GM19043 (cell line): Measurements from ENCODE around the gene FBL.
"Not testable (repeated sequence)": the region's sequence is repeated elsewhere in the genome, so short reads cannot be mapped to it uniquely, and the experiment has no call there.

ENCODE experiments used
- ATAC-seq: cut with Tn5 transposase; IDR thresholded peaks from one replicate; pipeline ENCODE4 v1.9.1; 2021; ENCODE audit warnings: low read depth; ENCODE audit not compliant: unreplicated experiment

FBL gene

DNA sequence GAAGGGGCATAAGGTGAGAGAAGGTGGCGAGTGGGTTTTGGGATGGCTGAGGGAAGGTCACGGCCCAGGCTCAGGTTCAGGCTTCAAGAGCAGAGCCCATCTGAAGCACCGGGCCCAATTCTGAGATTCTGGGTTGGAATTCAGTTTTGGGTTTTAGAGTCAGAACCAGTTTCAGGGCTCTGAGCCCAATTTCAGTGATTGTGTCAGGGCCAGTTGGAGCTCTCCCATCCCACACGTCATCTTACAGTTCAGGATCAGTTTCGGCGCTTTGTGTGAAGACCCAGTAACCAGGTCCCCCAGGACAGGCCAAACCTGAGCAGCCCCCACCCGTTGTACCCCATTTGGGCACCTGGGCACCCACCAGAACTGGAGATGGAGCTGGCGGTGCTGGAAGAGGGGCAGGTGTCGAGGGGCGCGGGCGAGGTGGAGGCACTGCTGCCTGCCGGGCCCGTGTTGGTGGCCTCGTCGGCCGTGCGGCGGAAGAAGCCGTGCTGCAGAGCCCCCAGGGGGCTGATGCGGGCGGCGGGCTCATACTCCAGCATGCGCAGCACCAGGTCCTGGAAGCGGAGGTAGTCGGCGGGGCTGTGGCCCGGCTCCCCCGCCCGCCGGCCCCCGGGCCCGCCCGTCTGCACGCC is 19.8 kb downstream of the FBL start:
- ATAC-seq: no peak

- no peak for ATAC-seq
These were observed 20.6 kb downstream of the FBL start for GRCh38 chr19:39825531-39826076.

GRCh38 chr19:39825093-39825463 is 21.1 kb downstream of the FBL start:
- ATAC-seq: no peak

- ATAC-seq: peak; percentile 97
These were observed 21.8 kb downstream of the FBL start for GRCh38 chr19:39824143-39825092.

DNA sequence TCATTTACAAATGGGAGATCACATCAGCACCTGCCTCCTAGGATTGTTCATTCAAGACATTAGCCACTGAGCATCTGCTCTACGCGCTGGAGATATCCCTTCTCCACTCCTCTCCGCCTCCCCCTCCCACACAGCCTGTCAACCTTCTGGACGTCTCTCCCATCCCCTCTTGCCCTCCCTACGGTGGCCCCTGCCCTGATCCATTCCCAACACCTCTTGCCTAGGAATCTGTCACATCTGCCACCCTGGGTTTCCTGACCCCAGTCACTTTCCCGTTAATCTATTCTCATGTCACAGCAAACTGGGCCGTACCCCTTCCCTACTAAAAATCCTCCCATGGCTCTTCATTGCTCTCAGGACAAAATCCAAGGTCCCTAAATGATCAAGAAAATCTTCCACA is 22.5 kb downstream of the FBL start:
- ATAC-seq: no peak

- ATAC-seq: no peak
These were observed 25.5 kb downstream of the FBL start for GRCh38 chr19:39820696-39821095.

- no peak for ATAC-seq
These were observed 26.4 kb downstream of the FBL start for GRCh38 chr19:39819786-39820185.

DNA sequence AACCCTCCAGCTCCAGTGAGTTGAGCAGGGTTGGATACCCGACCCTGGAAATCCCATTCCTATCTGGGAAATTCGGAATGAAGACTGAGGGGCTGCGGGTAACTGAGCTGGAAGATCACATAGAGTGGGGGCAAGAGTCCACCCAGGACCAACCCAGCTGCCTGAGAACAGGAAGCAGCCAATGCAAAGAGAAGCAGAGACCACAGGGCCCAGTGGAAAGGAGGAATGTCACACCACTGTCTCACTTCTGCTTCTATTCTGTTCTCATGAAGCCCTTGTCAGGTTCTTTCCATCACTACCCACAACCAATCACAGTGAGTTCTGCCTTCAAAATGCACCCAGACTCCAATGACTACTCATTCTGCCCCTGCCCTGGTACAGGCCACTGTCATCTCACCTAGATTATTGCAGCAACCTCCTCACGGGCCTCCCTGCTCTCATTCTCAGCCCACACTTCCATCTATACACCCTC is 27.5 kb downstream of the FBL start:
- ATAC-seq: peak; percentile 66

DNA sequence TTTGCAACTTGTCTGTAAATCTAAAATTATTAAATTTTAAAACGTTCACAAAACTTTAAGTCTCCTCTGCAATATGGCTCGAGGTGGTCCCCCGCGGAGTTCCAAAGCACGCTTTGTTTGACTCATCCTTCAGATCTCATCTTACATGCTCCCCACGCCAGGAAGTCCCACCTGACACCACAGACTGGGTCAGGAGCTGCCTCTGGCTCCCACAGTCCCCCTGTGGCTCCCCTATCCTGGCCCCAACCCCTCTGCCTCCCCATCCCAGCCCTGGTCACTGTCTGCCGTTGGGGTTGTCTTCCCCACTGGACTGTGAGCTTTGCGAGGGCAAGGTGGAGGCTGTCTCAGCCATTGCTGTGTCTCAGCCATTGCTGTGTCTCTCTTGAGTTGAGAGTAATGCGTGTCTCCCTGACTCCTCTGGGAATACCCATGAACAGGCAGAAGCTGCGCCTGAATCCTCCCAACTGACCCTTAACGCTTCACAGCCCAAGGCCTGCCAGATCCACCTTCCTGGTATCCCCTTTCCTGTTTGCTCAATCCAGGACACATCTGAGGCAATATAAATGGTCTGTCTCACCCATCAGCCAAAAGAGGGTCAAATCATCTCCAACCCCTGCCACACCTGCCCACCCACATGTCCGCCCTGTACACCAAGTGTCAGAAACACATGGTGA is 28.2 kb downstream of the FBL start:
- no peak for ATAC-seq

GRCh38 chr19:39816287-39817048 is 29.7 kb downstream of the FBL start:
- ATAC-seq: no peak

DNA sequence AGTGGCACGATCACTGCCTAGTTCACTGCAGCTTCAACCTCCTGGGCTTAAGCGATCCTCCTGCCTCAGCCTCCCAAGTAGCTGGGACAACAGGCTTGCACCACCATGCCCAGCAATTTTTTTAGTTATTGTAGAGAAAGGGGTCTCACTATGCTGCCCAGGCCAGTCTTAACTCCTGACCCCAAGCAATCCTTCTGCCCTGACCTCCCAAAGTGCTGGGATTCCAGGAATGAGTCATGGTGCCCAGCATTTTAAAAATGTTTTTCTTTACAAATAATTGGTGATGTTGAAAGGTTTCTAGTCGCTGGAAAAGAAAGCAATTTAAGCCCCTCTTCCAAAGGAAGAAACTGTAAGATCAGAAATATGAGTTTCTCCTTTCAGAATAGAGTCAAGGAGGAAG is 31.6 kb downstream of the FBL start:
- ATAC-seq: no peak

GRCh38 chr19:39814111-39814510 is 32.1 kb downstream of the FBL start:
- ATAC-seq: not testable (repeated sequence)

DNA sequence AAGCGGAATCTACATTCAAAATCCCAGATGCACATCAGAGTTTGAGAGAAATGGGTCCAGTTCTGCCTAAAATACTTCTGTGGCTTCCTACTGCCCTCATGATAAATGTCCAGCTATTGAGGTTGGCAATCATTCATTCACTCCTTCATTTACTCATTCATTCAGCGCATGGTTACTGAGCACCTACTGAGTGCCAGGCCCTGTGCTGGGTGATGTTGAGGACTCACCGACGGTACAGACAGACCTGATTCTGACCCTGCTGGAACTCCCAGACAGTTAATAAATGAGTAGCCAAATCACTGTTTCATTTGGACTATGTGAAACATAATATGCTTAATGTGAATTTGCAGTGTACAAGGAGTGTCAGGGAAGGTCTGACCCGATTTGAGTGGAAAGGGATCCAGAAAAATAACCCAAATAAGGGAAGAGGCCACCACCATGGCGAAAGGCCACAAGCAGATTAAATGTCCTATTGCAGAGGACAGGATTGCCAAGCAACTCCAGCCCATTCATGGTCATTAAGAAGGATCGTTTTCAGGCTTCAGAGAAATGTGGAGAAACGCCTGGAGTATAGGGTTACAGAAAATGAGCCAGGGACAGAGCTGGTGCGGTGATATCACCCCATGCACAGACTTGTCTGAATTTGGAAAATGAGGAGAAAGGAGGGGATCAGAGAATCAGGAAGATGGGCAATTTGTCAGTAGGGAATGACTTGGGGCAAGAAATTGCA is 32.8 kb downstream of the FBL start:
- ATAC-seq: no peak

DNA sequence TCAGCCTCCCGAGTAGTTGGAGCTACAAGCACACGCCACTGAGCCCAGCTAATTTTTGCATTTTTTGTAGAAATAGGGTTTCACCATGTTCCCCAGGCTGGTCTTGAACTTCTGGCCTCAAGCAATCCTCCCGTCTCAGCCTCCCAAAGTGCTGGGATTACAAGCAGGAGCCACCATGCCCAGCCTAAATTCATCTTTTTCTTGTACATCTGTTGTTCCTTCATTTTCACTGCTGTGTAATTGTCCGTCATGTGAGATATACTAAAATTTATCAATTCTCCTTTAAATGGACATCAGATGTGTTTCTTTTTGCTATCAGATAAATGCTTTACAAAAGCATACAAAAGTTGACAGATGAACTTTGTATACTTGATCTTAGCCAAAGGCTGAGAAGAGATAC is 35.1 kb downstream of the FBL start:
- ATAC-seq: no peak

DNA sequence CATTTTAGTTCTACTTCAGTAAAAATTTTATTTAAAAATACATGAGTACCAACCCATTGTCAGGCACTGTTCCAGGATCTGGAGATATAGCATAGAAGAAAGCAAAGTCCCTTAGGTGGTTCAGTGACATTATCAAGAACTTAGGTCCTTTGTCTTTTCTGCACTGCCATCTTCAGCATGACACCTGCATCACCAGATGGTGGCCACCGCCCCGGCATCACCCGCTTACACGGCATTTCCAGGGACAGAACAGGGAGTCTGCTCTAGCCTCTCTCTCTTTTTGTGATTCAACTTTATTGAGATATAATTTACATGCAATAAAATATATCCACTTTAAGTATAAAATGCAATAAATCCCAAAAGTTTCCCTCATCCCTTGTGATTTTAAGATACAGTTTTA is 35.8 kb downstream of the FBL start:
- no peak for ATAC-seq

- no peak for ATAC-seq
These were observed 36.8 kb downstream of the FBL start for GRCh38 chr19:39809368-39809767.

GRCh38 chr19:39808688-39809087 is 37.5 kb downstream of the FBL start:
- ATAC-seq: not testable (repeated sequence)

GRCh38 chr19:39807846-39808364 is 38.3 kb downstream of the FBL start:
- ATAC-seq: no peak

- ATAC-seq: no peak
These were observed 41.1 kb downstream of the FBL start for GRCh38 chr19:39805104-39805503.
